ENCODE measurements around the gene SH3GL1.

The SH3GL1 gene

GRCh38 chr19:4386041-4386782 is 14.1 kb downstream of the SH3GL1 start:
- ATAC-seq = no peak
- no peak for TF ChIP-seq CREB5 (CRISPR knock-in tag; IDR thresholded peaks at IDR 0.05; ENCODE audit: low read depth)
- TF ChIP-seq ZC3H10 (CRISPR knock-in tag; IDR thresholded peaks at IDR 0.05) = no peak
- TF ChIP-seq ZNF565 (CRISPR knock-in tag; conservative IDR thresholded peaks at IDR 0.05; ENCODE audit: low read depth) = no peak
- TF ChIP-seq GLIS3 (CRISPR knock-in tag; IDR thresholded peaks at IDR 0.05) = no peak
- TF ChIP-seq ZFP30 (CRISPR knock-in tag; IDR thresholded peaks at IDR 0.05) = no peak
- no peak for TF ChIP-seq POU6F1 (CRISPR knock-in tag; IDR thresholded peaks at IDR 0.05; ENCODE audit: borderline replicate concordance, low read depth)
- TF ChIP-seq RARB (CRISPR knock-in tag; IDR thresholded peaks at IDR 0.05) = no peak
- no peak for TF ChIP-seq CSRNP3 (CRISPR knock-in tag; IDR thresholded peaks at IDR 0.05)
- no peak for TF ChIP-seq BACH2 (CRISPR knock-in tag; IDR thresholded peaks at IDR 0.05; ENCODE audit: borderline replicate concordance)
- no peak for TF ChIP-seq ZNF70 (CRISPR knock-in tag; IDR thresholded peaks at IDR 0.05)
- TF ChIP-seq ZNF8 (CRISPR knock-in tag; IDR thresholded peaks at IDR 0.05) = no peak
- TF ChIP-seq ZFP3 (CRISPR knock-in tag; IDR thresholded peaks at IDR 0.05) = no peak
- no peak for TF ChIP-seq TCF4 (CRISPR knock-in tag; IDR thresholded peaks at IDR 0.05; ENCODE audit: borderline replicate concordance)
- TF ChIP-seq ISL1 (CRISPR knock-in tag; IDR thresholded peaks at IDR 0.05) = no peak
- no peak for TF ChIP-seq PPARA (CRISPR knock-in tag; IDR thresholded peaks at IDR 0.05; ENCODE audit: borderline replicate concordance)
- TF ChIP-seq CSDC2 (CRISPR knock-in tag; IDR thresholded peaks at IDR 0.05) = no peak
- no peak for TF ChIP-seq TSHZ2 (CRISPR knock-in tag; IDR thresholded peaks at IDR 0.05)
- TF ChIP-seq TOX (CRISPR knock-in tag; IDR thresholded peaks at IDR 0.05; ENCODE audit: borderline replicate concordance) = no peak
- no peak for TF ChIP-seq OSR1 (CRISPR knock-in tag; IDR thresholded peaks at IDR 0.05)
- TF ChIP-seq SNAI2 (CRISPR knock-in tag; IDR thresholded peaks at IDR 0.05) = no peak

- no peak for ATAC-seq
- no peak for TF ChIP-seq TSHZ2 (CRISPR knock-in tag; IDR thresholded peaks at IDR 0.05)
- no peak for TF ChIP-seq CSRNP3 (CRISPR knock-in tag; IDR thresholded peaks at IDR 0.05)
- no peak for TF ChIP-seq ESRRG (CRISPR knock-in tag; IDR thresholded peaks at IDR 0.05)
- TF ChIP-seq CREB5 (CRISPR knock-in tag; IDR thresholded peaks at IDR 0.05; ENCODE audit: low read depth) = no peak
- TF ChIP-seq OSR1 (CRISPR knock-in tag; IDR thresholded peaks at IDR 0.05) = no peak
- no peak for TF ChIP-seq POU6F1 (CRISPR knock-in tag; IDR thresholded peaks at IDR 0.05; ENCODE audit: borderline replicate concordance, low read depth)
- no peak for TF ChIP-seq ARNTL (CRISPR knock-in tag; IDR thresholded peaks at IDR 0.05; ENCODE audit: borderline replicate concordance, low read depth)
- no peak for TF ChIP-seq PPARA (CRISPR knock-in tag; IDR thresholded peaks at IDR 0.05; ENCODE audit: borderline replicate concordance)
- TF ChIP-seq BACH2 (CRISPR knock-in tag; IDR thresholded peaks at IDR 0.05; ENCODE audit: borderline replicate concordance) = no peak
- no peak for TF ChIP-seq ZC3H10 (CRISPR knock-in tag; IDR thresholded peaks at IDR 0.05)
These were observed 14.9 kb downstream of the SH3GL1 start for GRCh38 chr19:4385291-4386040.

All from SK-N-SH treated with all-trans-retinoic acid at 6 μM for 48 hours (cell line).